IMR-90 (cell line): ENCODE measurements around the gene KRT80. TPM values are rescaled to one million over a fixed set of nuclear protein-coding genes. Genes with fewer than 3 reads are reported as not detected.

Source experiments
- ATAC-seq: fragments of 200-7000 bp; cut with Tn5 transposase; 2 replicates; pipeline ENCODE4 v1.9.1; 2020; ENCODE audit warnings: low read depth, mild to moderate bottlenecking, moderate library complexity
- BruUV-seq: library from RNA; stranded (reverse); fragments of 400-500 nt; replicated peaks from 2 replicates; lab custom pipeline; 2021; lab: Mats Ljungman, UMichigan
- CTCF ChIA-PET: fragments of 300-600 bp; formaldehyde crosslinking; extraction: SDS; loops from one replicate; lab custom pipeline; 2021; ENCODE audit warnings: antibody characterized with exemption; lab: Yijun Ruan, JAX
- POLR2A ChIA-PET: fragments of 300-600 bp; sonication (Branson Sonifier 250); formaldehyde crosslinking; loops from one replicate; lab custom pipeline; 2022; ENCODE audit warnings: antibody characterized with exemption; ENCODE audit not compliant: unreplicated experiment; lab: Charles Lee
- DNase-seq: peaks from one replicate; pipeline ENCODE4 v3.0.0; 2013
- H2AFZ ChIP-seq: replicated peaks from 2 replicates; pipeline ENCODE3; 2013; ENCODE audit warnings: low read length, mild to moderate bottlenecking; ENCODE audit not compliant: poor library complexity
- H2AK5ac ChIP-seq: 2 replicates; pipeline ENCODE4 v1.6.1; 2013; ENCODE audit warnings: low read depth, low read length, inconsistent platforms
- H2AK9ac ChIP-seq: replicated peaks from 2 replicates; pipeline ENCODE3; 2013; ENCODE audit warnings: mild to moderate bottlenecking, low read depth, low read length, moderate library complexity; ENCODE audit not compliant: poor library complexity
- H2BK120ac ChIP-seq: 2 replicates; pipeline ENCODE4 v1.6.1; 2013; ENCODE audit warnings: low read depth, low read length, inconsistent platforms
- H2BK15ac ChIP-seq: 3 replicates; pipeline ENCODE4 v1.6.1; 2013; ENCODE audit warnings: low read depth, low read length, inconsistent platforms
- H2BK20ac ChIP-seq: 2 replicates; pipeline ENCODE4 v1.6.1; 2013; ENCODE audit warnings: low read depth, mild to moderate bottlenecking, inconsistent platforms, low read length, moderate library complexity
- H2BK5ac ChIP-seq: 2 replicates; pipeline ENCODE4 v1.6.1; 2013; ENCODE audit warnings: mild to moderate bottlenecking, low read depth, low read length, inconsistent platforms; ENCODE audit not compliant: poor library complexity, severe bottlenecking
- H3K14ac ChIP-seq: replicated peaks from 2 replicates; pipeline ENCODE4 v1.6.1; 2013; ENCODE audit warnings: low read depth, low read length, inconsistent platforms
- H3K18ac ChIP-seq: 2 replicates; pipeline ENCODE4 v1.6.1; 2013; ENCODE audit warnings: low read depth, low read length, control low read depth
- H3K23ac ChIP-seq: 2 replicates; pipeline ENCODE4 v1.6.1; 2013; ENCODE audit warnings: low read depth, low read length, inconsistent platforms
- H3K27ac ChIP-seq: 2 replicates; pipeline ENCODE4 v1.5.1; 2013; ENCODE audit warnings: mild to moderate bottlenecking, control low read depth, low read length; ENCODE audit not compliant: insufficient read depth
- H3K27me3 ChIP-seq: 2 replicates; pipeline ENCODE4 v1.6.1; 2013; ENCODE audit warnings: low read length; ENCODE audit not compliant: control insufficient read depth, insufficient read depth
- H3K36me3 ChIP-seq: 2 replicates; pipeline ENCODE4 v1.6.1; 2013; ENCODE audit warnings: low read length, mixed read lengths; ENCODE audit not compliant: control insufficient read depth, insufficient read depth
- H3K4ac ChIP-seq: 2 replicates; pipeline ENCODE4 v1.6.1; 2013; ENCODE audit warnings: low read depth, low read length, inconsistent platforms
- H3K4me1 ChIP-seq: 2 replicates; pipeline ENCODE4 v1.6.1; 2013; ENCODE audit warnings: low read length, mixed read lengths; ENCODE audit not compliant: control insufficient read depth, insufficient read depth
- H3K4me2 ChIP-seq: 2 replicates; pipeline ENCODE4 v1.6.1; 2013; ENCODE audit warnings: low read depth, mild to moderate bottlenecking, control low read depth, low read length, moderate library complexity
- H3K4me3 ChIP-seq: 2 replicates; pipeline ENCODE4 v1.5.1; 2013; ENCODE audit warnings: low read depth, mild to moderate bottlenecking, control low read depth, low read length, moderate library complexity; ENCODE audit not compliant: insufficient read depth
- H3K56ac ChIP-seq: 2 replicates; pipeline ENCODE4 v1.6.1; 2013; ENCODE audit warnings: low read length, inconsistent platforms; ENCODE audit not compliant: insufficient read depth; ENCODE audit errors: extremely low read depth
- H3K79me1 ChIP-seq, 2 experiments: 2 replicates each; pipeline ENCODE4 v1.6.1; 2013; ENCODE audit warnings: low read length in 2 of 2, inconsistent platforms in 1 of 2, low read depth in 1 of 2
- H3K9ac ChIP-seq: 2 replicates; pipeline ENCODE4 v1.6.1; 2013; ENCODE audit warnings: low read depth, low read length, control low read depth
- H3K9me1 ChIP-seq: 2 replicates; pipeline ENCODE4 v1.6.1; 2013; ENCODE audit warnings: low read length, inconsistent platforms; ENCODE audit not compliant: insufficient read depth
- H3K9me3 ChIP-seq: 2 replicates; pipeline ENCODE4 v1.6.1; 2013; ENCODE audit warnings: low read length; ENCODE audit not compliant: control insufficient read depth, insufficient read depth
- H4K20me1 ChIP-seq: 2 replicates; pipeline ENCODE4 v1.6.1; 2013; ENCODE audit warnings: low read length, inconsistent platforms; ENCODE audit not compliant: insufficient read depth
- H4K5ac ChIP-seq: 2 replicates; pipeline ENCODE4 v1.6.1; 2013; ENCODE audit warnings: mild to moderate bottlenecking, low read depth, low read length, control low read depth
- H4K8ac ChIP-seq, 2 experiments: 2 replicates each; pipeline ENCODE4 v1.6.1; 2013; ENCODE audit warnings: low read depth in 2 of 2, low read length in 2 of 2, control low read depth in 1 of 2, inconsistent platforms in 1 of 2
- H4K91ac ChIP-seq: 2 replicates; pipeline ENCODE4 v1.6.1; 2013; ENCODE audit warnings: low read depth, low read length, inconsistent platforms; ENCODE audit not compliant: insufficient read depth
- BHLHE40 ChIP-seq: fragments of 150-350 bp; IDR thresholded peaks from 2 replicates; pipeline ENCODE4 v1.6.1; 2016; ENCODE audit warnings: mild to moderate bottlenecking, low read depth, low read length
- CEBPB ChIP-seq: IDR thresholded peaks from 2 replicates; pipeline ENCODE4 v1.6.1; 2012; ENCODE audit warnings: low read depth, low read length, improper control_type of control experiment
- CHD1 ChIP-seq: IDR thresholded peaks from 2 replicates; pipeline ENCODE4 v1.6.1; 2012; ENCODE audit warnings: low read depth, low read length, improper control_type of control experiment
- MAFK ChIP-seq: IDR thresholded peaks from 2 replicates; pipeline ENCODE4 v1.6.1; 2012; ENCODE audit warnings: low read depth, low read length, improper control_type of control experiment
- MAZ ChIP-seq: IDR thresholded peaks from 2 replicates; pipeline ENCODE4 v1.6.1; 2012; ENCODE audit warnings: low read depth, mild to moderate bottlenecking, low read length, improper control_type of control experiment, moderate library complexity, borderline replicate concordance
- MXI1 ChIP-seq: IDR thresholded peaks from 2 replicates; pipeline ENCODE4 v1.6.1; 2012; ENCODE audit warnings: low read depth, mild to moderate bottlenecking, low read length, moderate library complexity, borderline replicate concordance
- NFE2L2 ChIP-seq: fragments of 150-350 bp; IDR thresholded peaks from 2 replicates; pipeline ENCODE4 v1.6.1; 2016; ENCODE audit warnings: low read depth, mild to moderate bottlenecking, low read length
- POLR2A ChIP-seq: IDR thresholded peaks from 2 replicates; pipeline ENCODE4 v1.6.1; 2012; ENCODE audit warnings: mild to moderate bottlenecking, low read depth, low read length
- RCOR1 ChIP-seq: IDR thresholded peaks from 2 replicates; pipeline ENCODE4 v1.6.1; 2012; ENCODE audit warnings: mild to moderate bottlenecking, low read length, improper control_type of control experiment; ENCODE audit not compliant: insufficient replicate concordance
- RFX5 ChIP-seq: IDR thresholded peaks from 2 replicates; pipeline ENCODE4 v1.8.0; 2012; ENCODE audit warnings: low read depth, mild to moderate bottlenecking, low read length, moderate library complexity
- SMC3 ChIP-seq: fragments of 150-350 bp; IDR thresholded peaks from 2 replicates; pipeline ENCODE4 v1.6.1; 2016; ENCODE audit warnings: low read depth, mild to moderate bottlenecking, antibody characterized with exemption, low read length, moderate library complexity
- WGBS, 2 experiments: methylation state at CpG; one replicate each; pipeline versions ENCODE4 v1.1.5 to v1.1.7; 2013; ENCODE audit warnings: missing lambda C conversion rate in 2 of 2; ENCODE audit not compliant: insufficient read length in 1 of 2; ENCODE audit errors: extremely low coverage in 2 of 2; 5-methylcytosine and 5-hydroxymethylcytosine counted together
- dilution Hi-C: fragments of 300-500 bp; cut with HindIII; formaldehyde crosslinking; loops from one replicate; pipeline ENCODE4 v1.14.3; 2018; ENCODE audit warnings: low sequenced_read_pairs; ENCODE audit not compliant: unreplicated experiment
- in situ Hi-C: fragments of 300-500 bp; cut with MboI; formaldehyde crosslinking; loops from 3 replicates; pipeline ENCODE4 v1.14.3; 2019; ENCODE audit warnings: low sequenced_read_pairs, inconsistent platforms, mixed read lengths
- intact Hi-C: fragments of 100-400 bp; cut with micrococcal nuclease; formaldehyde crosslinking; loops from 2 replicates; pipeline ENCODE4 v1.10.0; 2022
- polyA plus RNA-seq, 3 experiments: library from polyadenylated mRNA; depleted of rRNA; stranded (reverse); fragments of >200 nt; gene quantifications; 2 replicates each; pipeline ENCODE4 v1.2.3, GENCODE V29; 2012; ENCODE audit warnings: low replicate concordance in 1 of 3
- total RNA-seq: library from RNA; depleted of rRNA; stranded (reverse); fragments of >200 nt; gene quantifications from 2 replicates; pipeline ENCODE4 v1.2.3, GENCODE V29; 2012
- TF ChIP-seq, protein P1 (sequence below): fragments of 150-350 bp; IDR thresholded peaks from 2 replicates; pipeline ENCODE4 v1.6.1; 2017; ENCODE audit warnings: mild to moderate bottlenecking, antibody characterized with exemption, low read length, low read depth
- TF ChIP-seq, protein P2 (sequence below): fragments of 150-350 bp; IDR thresholded peaks from 2 replicates; pipeline ENCODE4 v1.6.1; 2016; ENCODE audit warnings: low read depth, mild to moderate bottlenecking, low read length, moderate library complexity, borderline replicate concordance
- TF ChIP-seq, protein P3 (sequence below): conservative IDR thresholded peaks from 2 replicates; pipeline ENCODE4 v1.5.1; 2012; ENCODE audit warnings: mild to moderate bottlenecking, low read depth, low read length, improper control_type of control experiment

KRT80 gene
- total and polyA plus RNA-seq, 2 of the 4 experiments (the other 2 are of a cell fraction) = 0.54 to 3.4 TPM

GRCh38 chr12:52146089-52146821 is 45.6 kb downstream of the KRT80 start:
- in situ Hi-C loops = loop anchor here (5.0 kb wide), 1 partner anchor 731 kb away; no protein-coding TSS in a partner anchor
- Histone ChIP-seq H2AK9ac (peak overlapping the region; percentile 99), H4K20me1 (no peaks in the 10 kb centered on the region)
- TF ChIP-seq POLR2A = no peak
- TF ChIP-seq MAZ = no peak
- TF ChIP-seq MAFK = no peak
- TF ChIP-seq SMC3 = no peak
- no peak for TF ChIP-seq RFX5
- TF ChIP-seq, protein P1, sequence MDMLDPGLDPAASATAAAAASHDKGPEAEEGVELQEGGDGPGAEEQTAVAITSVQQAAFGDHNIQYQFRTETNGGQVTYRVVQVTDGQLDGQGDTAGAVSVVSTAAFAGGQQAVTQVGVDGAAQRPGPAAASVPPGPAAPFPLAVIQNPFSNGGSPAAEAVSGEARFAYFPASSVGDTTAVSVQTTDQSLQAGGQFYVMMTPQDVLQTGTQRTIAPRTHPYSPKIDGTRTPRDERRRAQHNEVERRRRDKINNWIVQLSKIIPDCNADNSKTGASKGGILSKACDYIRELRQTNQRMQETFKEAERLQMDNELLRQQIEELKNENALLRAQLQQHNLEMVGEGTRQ = no peak
- TF ChIP-seq MXI1 = no peak
- no peak for TF ChIP-seq CHD1
- TF ChIP-seq, protein P2, sequence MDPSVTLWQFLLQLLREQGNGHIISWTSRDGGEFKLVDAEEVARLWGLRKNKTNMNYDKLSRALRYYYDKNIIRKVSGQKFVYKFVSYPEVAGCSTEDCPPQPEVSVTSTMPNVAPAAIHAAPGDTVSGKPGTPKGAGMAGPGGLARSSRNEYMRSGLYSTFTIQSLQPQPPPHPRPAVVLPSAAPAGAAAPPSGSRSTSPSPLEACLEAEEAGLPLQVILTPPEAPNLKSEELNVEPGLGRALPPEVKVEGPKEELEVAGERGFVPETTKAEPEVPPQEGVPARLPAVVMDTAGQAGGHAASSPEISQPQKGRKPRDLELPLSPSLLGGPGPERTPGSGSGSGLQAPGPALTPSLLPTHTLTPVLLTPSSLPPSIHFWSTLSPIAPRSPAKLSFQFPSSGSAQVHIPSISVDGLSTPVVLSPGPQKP = no peak
- no peak for TF ChIP-seq NFE2L2
- TF ChIP-seq, protein P3, sequence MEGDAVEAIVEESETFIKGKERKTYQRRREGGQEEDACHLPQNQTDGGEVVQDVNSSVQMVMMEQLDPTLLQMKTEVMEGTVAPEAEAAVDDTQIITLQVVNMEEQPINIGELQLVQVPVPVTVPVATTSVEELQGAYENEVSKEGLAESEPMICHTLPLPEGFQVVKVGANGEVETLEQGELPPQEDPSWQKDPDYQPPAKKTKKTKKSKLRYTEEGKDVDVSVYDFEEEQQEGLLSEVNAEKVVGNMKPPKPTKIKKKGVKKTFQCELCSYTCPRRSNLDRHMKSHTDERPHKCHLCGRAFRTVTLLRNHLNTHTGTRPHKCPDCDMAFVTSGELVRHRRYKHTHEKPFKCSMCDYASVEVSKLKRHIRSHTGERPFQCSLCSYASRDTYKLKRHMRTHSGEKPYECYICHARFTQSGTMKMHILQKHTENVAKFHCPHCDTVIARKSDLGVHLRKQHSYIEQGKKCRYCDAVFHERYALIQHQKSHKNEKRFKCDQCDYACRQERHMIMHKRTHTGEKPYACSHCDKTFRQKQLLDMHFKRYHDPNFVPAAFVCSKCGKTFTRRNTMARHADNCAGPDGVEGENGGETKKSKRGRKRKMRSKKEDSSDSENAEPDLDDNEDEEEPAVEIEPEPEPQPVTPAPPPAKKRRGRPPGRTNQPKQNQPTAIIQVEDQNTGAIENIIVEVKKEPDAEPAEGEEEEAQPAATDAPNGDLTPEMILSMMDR = no peak
- TF ChIP-seq CEBPB = no peak
- TF ChIP-seq BHLHE40 = no peak
- TF ChIP-seq RCOR1 = no peak

More at GRCh38 chr12:52146089-52146821, 45.6 kb downstream of the KRT80 start:
- H4K8ac ChIP-seq = peak overlapping the region; percentile 99 to 100
- H3K27ac ChIP-seq = peak overlapping the region; percentile 96
- DNase-seq = no peak
- 80% methylated on average over 1 of the region's 8 CpGs; no CpG with 5 or more reads in 1 of the 2 experiments for WGBS, 2 experiments
- H3K14ac ChIP-seq = peak overlapping the region; percentile 97
- peak overlapping the region; percentile 100 for H2BK120ac ChIP-seq
- H3K18ac ChIP-seq = peak overlapping the region; percentile 92
- POLR2A ChIA-PET = no interaction called here
- H2BK20ac ChIP-seq = peak overlapping the region; percentile 100
- intact Hi-C loops = loop anchor here (5.0 kb wide), 1 partner anchor 836 kb away; no protein-coding TSS in a partner anchor
- H3K27me3 ChIP-seq = no peaks in the 10 kb centered on the region
- no TSS peak for BruUV-seq
- H3K4ac ChIP-seq = peak overlapping the region; percentile 100
- H3K9me3 ChIP-seq = no peaks in the 10 kb centered on the region
- peak overlapping the region; percentile 96 for H3K56ac ChIP-seq
- H3K79me1 ChIP-seq = peaks cover 8 to 26% of the 10 kb centered on the region in 2 experiments; a peak in 3 of 4 replicates
- H3K4me1 ChIP-seq = peaks cover 43% of the 10 kb centered on the region
- dilution Hi-C loops = no loop called here
- H3K23ac ChIP-seq = peak overlapping the region; percentile 96
- peak overlapping the region; percentile 74 for H2AFZ ChIP-seq
- peak overlapping the region; percentile 99 for H2BK5ac ChIP-seq
- no peak for ATAC-seq
- peaks cover 35% of the 10 kb centered on the region for H3K9me1 ChIP-seq
- peak overlapping the region; percentile 100 for H2AK5ac ChIP-seq
- H4K91ac ChIP-seq = peak overlapping the region; percentile 100
- peak overlapping the region; percentile 78 for H4K5ac ChIP-seq
- H3K36me3 ChIP-seq = no peaks in the 10 kb centered on the region
- H2BK15ac ChIP-seq = peak overlapping the region; percentile 100; the same call in 2 of the 3 replicates
- H3K4me3 ChIP-seq = no peak overlapping the region
- no peak overlapping the region for H3K4me2 ChIP-seq
- CTCF ChIA-PET = interaction anchor here (1.3 kb wide), 1 partner anchor 733 kb away, joined by 3 read pairs; no protein-coding TSS in a partner anchor
- peak overlapping the region; percentile 29 for H3K9ac ChIP-seq
